Activated CD4-positive, alpha-beta T cell treated with anti-CD3 and anti-CD28 coated beads, Interleukin-2, amount 10 ng/mL, durations not matched to agents 24 days and 14 days (primary cell): Measurements from ENCODE around the gene LURAP1L. TPM values are rescaled to one million over a fixed set of nuclear protein-coding genes. Genes with fewer than 3 reads are reported as not detected.
"Not testable (repeated sequence)": the region's sequence is repeated elsewhere in the genome, so short reads cannot be mapped to it uniquely, and the experiment has no call there.

ENCODE experiments used
- DNase-seq: peaks from one replicate; pipeline ENCODE4 v3.0.0; 2022
- H3K27ac Mint-ChIP-seq: one replicate; pipeline ENCODE4 v1.8.0; 2022; ENCODE audit warnings: mild to moderate bottlenecking, mixed read lengths
- H3K27me3 Mint-ChIP-seq: one replicate; pipeline ENCODE4 v1.8.0; 2022; ENCODE audit warnings: mixed read lengths
- H3K36me3 Mint-ChIP-seq: one replicate; pipeline ENCODE4 v1.8.0; 2022; ENCODE audit warnings: low read depth, mild to moderate bottlenecking, mixed read lengths
- H3K4me1 Mint-ChIP-seq: one replicate; pipeline ENCODE4 v1.8.0; 2021; ENCODE audit warnings: mixed read lengths
- H3K4me3 Mint-ChIP-seq: one replicate; pipeline ENCODE4 v1.8.0; 2022; ENCODE audit warnings: mild to moderate bottlenecking, moderate library complexity, mixed read lengths
- H3K9me3 Mint-ChIP-seq: one replicate; pipeline ENCODE4 v1.8.0; 2021; ENCODE audit warnings: mixed read lengths
- intact Hi-C: fragments of 100-400 bp; cut with micrococcal nuclease; formaldehyde crosslinking; loops from one replicate; pipeline ENCODE4 v1.15.1; 2023
- total RNA-seq: library from RNA; stranded (reverse); gene quantifications from 2 replicates; pipeline ENCODE4 v1.2.3, GENCODE V29; 2022

LURAP1L gene
- total RNA-seq, 1 donor from 2014 or later, result not detected

DNA sequence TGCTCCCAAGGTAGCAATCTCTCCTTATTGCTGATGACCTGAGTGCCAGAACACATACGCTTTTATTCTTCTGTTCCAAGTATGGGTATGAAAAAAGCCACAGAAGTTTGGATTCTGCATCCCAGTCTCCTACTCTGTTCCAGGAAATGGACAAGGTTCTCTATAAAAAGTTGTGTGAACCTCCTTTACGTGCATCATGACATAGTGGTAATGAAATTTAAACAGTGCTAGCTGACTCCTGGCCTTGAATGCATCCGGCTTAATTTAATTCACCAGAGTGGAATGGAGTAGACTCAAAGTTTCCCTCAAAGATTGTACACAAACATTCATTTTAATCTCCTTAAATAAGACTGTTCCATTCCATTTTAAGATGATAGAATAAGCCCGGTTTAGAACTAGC, 68.9 kb downstream of the LURAP1L start:
- DNase-seq, result no peak
- intact Hi-C loops, result no loop called here
- Mint-ChIP-seq H3K36me3 (no peaks in the 10 kb centered on the region), H3K4me1 (no peaks in the 10 kb centered on the region), H3K9me3 (no peaks in the 10 kb centered on the region), H3K27me3 (no peaks in the 10 kb centered on the region), H3K4me3 (no peak overlapping the region), H3K27ac (no peak overlapping the region)

GRCh38 chr9:12846035-12846434, 71.2 kb downstream of the LURAP1L start:
- DNase-seq, result no peak
- Mint-ChIP-seq H3K4me1 (no peaks in the 10 kb centered on the region), H3K4me3 (no peak overlapping the region), H3K27me3 (no peaks in the 10 kb centered on the region), H3K36me3 (no peaks in the 10 kb centered on the region), H3K27ac (no peak overlapping the region), H3K9me3 (peaks cover 2% of the 10 kb centered on the region)
- intact Hi-C loops, result no loop called here

DNA sequence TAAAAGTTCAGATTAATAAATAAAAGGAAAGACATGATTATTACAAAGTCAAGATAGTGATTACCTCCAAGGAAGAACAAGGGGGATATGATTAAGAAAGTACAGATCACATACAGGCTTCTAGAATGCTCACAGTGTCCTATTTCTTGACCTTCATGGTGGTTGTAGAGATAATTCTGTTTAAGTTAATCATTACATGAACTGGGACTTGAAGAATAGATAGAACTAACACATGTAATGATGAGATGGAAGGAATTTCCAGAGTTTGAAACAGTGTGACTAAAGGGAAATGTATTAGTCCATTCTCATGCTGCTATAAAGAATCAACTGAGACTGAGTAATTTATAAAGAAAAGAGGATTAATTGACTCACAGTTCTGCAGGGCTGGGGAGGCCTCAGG, 72.7 kb downstream of the LURAP1L start:
- Mint-ChIP-seq H3K4me1 (no peaks in the 10 kb centered on the region), H3K27me3 (no peaks in the 10 kb centered on the region), H3K4me3 (no peak overlapping the region), H3K27ac (no peak overlapping the region), H3K9me3 (peaks cover 2% of the 10 kb centered on the region), H3K36me3 (no peaks in the 10 kb centered on the region)
- intact Hi-C loops, result no loop called here
- DNase-seq, result no peak

DNA sequence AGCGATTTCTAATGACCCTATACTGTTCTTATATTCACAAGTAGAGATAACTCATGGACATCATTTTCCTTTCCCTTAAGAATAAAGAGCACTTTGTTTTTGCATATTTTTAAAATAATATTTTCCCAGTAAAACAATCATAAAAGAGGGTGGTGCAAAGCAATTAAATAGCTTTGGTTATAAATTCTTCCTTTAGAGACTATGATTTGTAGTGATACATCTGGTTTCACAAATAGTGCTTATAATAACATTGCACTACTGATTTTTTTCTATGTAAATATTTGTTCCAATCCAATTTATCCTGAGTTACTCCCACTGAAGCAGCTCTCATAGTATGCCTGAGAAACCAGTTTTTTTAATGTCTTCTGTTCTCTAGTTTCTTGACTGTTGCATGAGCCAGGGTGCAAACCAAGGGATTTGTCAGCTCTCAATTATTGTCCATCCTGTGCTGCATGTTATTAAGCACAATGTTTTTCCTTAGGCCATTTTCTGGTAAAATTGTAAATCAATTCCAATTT, 74.7 kb downstream of the LURAP1L start:
- Mint-ChIP-seq H3K4me1 (no peaks in the 10 kb centered on the region), H3K27me3 (no peaks in the 10 kb centered on the region), H3K4me3 (no peak overlapping the region), H3K36me3 (no peaks in the 10 kb centered on the region), H3K27ac (no peak overlapping the region), H3K9me3 (peaks cover 2% of the 10 kb centered on the region)
- no peak for DNase-seq
- intact Hi-C loops, result no loop called here

GRCh38 chr9:12851341-12852090, 76.7 kb downstream of the LURAP1L start:
- intact Hi-C loops, result no loop called here
- Mint-ChIP-seq H3K9me3 (peaks cover 2% of the 10 kb centered on the region), H3K27ac (no peak overlapping the region), H3K36me3 (no peaks in the 10 kb centered on the region), H3K4me3 (no peak overlapping the region), H3K27me3 (no peaks in the 10 kb centered on the region), H3K4me1 (no peaks in the 10 kb centered on the region)
- DNase-seq, result no peak

- H3K4me3 Mint-ChIP-seq, result no peak overlapping the region
- H3K27me3 Mint-ChIP-seq, result no peaks in the 10 kb centered on the region
- intact Hi-C loops, result no loop called here
- DNase-seq, result no peak
- H3K4me1 Mint-ChIP-seq, result no peaks in the 10 kb centered on the region
- peaks cover 2% of the 10 kb centered on the region for H3K9me3 Mint-ChIP-seq
- H3K36me3 Mint-ChIP-seq, result no peaks in the 10 kb centered on the region
- H3K27ac Mint-ChIP-seq, result no peak overlapping the region
Observed at GRCh38 chr9:12853051-12853450, 78.2 kb downstream of the LURAP1L start.

GRCh38 chr9:12854221-12854620, 79.4 kb downstream of the LURAP1L start:
- Mint-ChIP-seq H3K27ac (no peak overlapping the region), H3K9me3 (peaks cover 2% of the 10 kb centered on the region), H3K36me3 (no peaks in the 10 kb centered on the region), H3K4me3 (no peak overlapping the region), H3K4me1 (no peaks in the 10 kb centered on the region), H3K27me3 (no peaks in the 10 kb centered on the region)
- no peak for DNase-seq
- intact Hi-C loops, result no loop called here

DNA sequence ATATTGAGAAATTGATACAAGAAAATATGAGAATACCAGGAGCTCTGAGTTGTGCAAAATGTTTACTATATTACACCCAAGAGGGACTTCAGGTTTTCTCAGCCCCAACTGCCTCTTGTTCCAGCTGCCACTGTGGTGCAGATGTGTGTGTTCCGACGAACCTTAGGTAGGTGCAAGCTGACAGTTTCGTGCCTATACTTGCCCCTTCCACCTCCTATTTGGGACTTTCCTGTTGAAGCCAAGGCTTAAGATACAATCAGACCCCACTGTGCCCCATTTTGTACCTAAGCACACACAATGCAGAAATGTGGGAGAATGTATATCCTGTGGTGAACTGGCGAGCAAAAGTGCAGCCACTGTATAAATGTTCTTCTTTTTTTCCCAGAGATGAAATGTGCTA, 80.2 kb downstream of the LURAP1L start:
- no peak for DNase-seq
- Mint-ChIP-seq H3K27ac (no peak overlapping the region), H3K9me3 (peaks cover 2% of the 10 kb centered on the region), H3K27me3 (no peaks in the 10 kb centered on the region), H3K4me3 (no peak overlapping the region), H3K36me3 (no peaks in the 10 kb centered on the region), H3K4me1 (no peaks in the 10 kb centered on the region)
- intact Hi-C loops, result no loop called here

- H3K36me3 Mint-ChIP-seq, result no peaks in the 10 kb centered on the region
- H3K9me3 Mint-ChIP-seq, result no peaks in the 10 kb centered on the region
- DNase-seq, result no peak
- H3K4me3 Mint-ChIP-seq, result no peak overlapping the region
- no peaks in the 10 kb centered on the region for H3K4me1 Mint-ChIP-seq
- H3K27me3 Mint-ChIP-seq, result no peaks in the 10 kb centered on the region
- no peak overlapping the region for H3K27ac Mint-ChIP-seq
- intact Hi-C loops, result no loop called here
Observed at GRCh38 chr9:12856603-12857002, 81.8 kb downstream of the LURAP1L start.

GRCh38 chr9:12859704-12860251, 85.0 kb downstream of the LURAP1L start:
- Mint-ChIP-seq H3K9me3 (no peaks in the 10 kb centered on the region), H3K36me3 (no peaks in the 10 kb centered on the region), H3K4me3 (no peak overlapping the region), H3K4me1 (no peaks in the 10 kb centered on the region), H3K27ac (no peak overlapping the region), H3K27me3 (no peaks in the 10 kb centered on the region)
- intact Hi-C loops, result no loop called here
- DNase-seq, result no peak

DNA sequence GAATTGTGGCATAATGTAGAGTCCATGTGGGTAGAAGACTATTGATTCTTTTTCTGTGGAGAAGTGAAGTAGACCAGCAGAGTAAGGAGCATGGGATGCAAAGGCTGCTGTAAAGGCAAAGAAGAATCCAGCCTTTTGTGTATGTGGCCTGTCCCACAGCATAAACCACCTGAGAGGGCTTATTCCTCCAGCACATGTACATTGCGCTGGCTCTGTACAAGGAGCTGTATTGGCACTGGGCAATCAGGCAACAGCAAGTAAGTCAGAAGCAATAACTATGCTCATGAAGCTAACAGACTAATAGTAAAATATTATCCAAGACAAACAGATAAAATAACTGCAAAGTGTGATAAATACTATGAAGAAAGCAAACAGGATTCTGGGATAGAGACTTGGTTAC, 86.2 kb downstream of the LURAP1L start:
- no peaks in the 10 kb centered on the region for H3K36me3 Mint-ChIP-seq

DNA sequence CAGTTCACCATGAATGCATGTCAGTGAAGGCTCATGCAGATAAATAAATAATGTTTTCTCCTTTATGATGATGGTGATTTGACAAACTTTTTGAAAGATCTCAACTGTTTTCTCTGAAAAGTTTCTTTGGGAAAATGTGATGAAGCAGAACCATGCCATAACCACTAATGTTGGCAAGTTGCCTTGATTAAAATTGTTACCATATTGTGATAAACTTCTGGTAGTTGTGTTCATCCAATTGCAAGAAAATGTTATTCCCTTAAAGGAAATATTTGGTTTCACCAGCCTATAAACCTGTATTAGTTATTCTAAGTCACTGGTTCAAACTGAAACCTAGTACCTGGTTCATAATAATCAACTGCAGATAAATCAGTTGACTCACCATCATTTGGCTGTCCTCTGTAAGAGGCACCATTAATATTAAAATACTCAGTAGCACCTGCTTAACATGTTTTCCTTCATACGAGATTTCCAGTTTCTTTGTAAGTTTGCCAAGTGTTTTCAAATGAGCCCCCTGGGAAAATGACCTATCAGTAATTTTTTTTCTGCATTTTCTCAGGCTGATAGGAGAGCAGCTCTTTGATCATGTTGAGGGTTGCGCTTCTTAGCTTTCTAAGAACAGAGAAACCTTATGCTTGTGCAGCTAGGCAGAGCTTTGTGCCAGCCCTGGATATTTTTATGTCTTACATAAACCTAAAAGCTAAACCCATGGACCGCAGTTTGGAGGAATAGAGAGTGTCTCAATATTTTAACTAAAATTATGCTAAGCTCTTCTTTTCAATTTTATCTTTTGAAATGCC, 88.0 kb downstream of the LURAP1L start:
- intact Hi-C loops, result no loop called here
- Mint-ChIP-seq H3K4me3 (no peak overlapping the region), H3K4me1 (no peaks in the 10 kb centered on the region), H3K9me3 (peaks cover 16% of the 10 kb centered on the region), H3K36me3 (no peaks in the 10 kb centered on the region), H3K27me3 (no peaks in the 10 kb centered on the region), H3K27ac (no peak overlapping the region)
- no peak for DNase-seq

More for the DNA sequence above, 86.2 kb downstream of the LURAP1L start:
- Mint-ChIP-seq H3K4me1 (no peaks in the 10 kb centered on the region), H3K4me3 (no peak overlapping the region), H3K27ac (no peak overlapping the region), H3K9me3 (peaks cover 4% of the 10 kb centered on the region), H3K27me3 (no peaks in the 10 kb centered on the region)
- DNase-seq, result no peak
- intact Hi-C loops, result no loop called here

DNA sequence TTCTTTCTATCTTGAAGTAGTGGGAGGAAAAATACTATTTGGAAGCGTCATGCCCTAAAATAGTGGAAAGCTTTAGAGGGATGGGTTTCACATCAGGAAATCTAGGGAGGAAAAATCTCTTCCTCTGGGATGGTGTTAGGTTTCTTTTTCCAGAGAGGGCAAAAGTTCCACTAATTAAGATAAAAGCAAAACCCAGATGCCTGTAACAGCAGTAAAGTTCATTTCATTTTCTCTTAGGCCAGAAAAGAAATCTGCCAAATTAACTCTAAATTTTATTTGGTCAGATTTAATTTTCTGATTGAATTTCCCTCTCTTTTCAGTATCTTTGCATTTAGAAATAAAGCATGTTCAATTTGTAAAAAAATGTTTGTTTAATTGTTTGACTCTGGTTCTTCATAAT, 88.8 kb downstream of the LURAP1L start:
- H3K27me3 Mint-ChIP-seq, result no peaks in the 10 kb centered on the region
- no peak for DNase-seq
- H3K36me3 Mint-ChIP-seq, result no peaks in the 10 kb centered on the region
- peaks cover 16% of the 10 kb centered on the region for H3K9me3 Mint-ChIP-seq
- intact Hi-C loops, result no loop called here
- no peaks in the 10 kb centered on the region for H3K4me1 Mint-ChIP-seq
- H3K4me3 Mint-ChIP-seq, result no peak overlapping the region
- no peak overlapping the region for H3K27ac Mint-ChIP-seq

- H3K27me3 Mint-ChIP-seq, H3K4me3 Mint-ChIP-seq, H3K27ac Mint-ChIP-seq, DNase-seq, H3K4me1 Mint-ChIP-seq, H3K36me3 Mint-ChIP-seq, intact Hi-C loops: not testable (repeated sequence)
- H3K9me3 Mint-ChIP-seq, result peaks cover 22% of the 10 kb centered on the region
Observed at GRCh38 chr9:12865380-12865779, 90.6 kb downstream of the LURAP1L start.
